ENCODE measurements around the gene PPP2R5C. TPM values are rescaled to one million over a fixed set of nuclear protein-coding genes. Genes with fewer than 3 reads are reported as not detected.
A peak's percentile ranks its signal among the peaks of the same experiment; 100 is the strongest.

Gene PPP2R5C
- total RNA-seq, 1 donor from 2014 or later: 166 TPM

- DNase-seq: no peak
These were observed 127.9 kb downstream of the PPP2R5C start for GRCh38 chr14:101889366-101889765.

GRCh38 chr14:101889898-101890297 lies 128.4 kb downstream of the PPP2R5C start:
- no peak for DNase-seq

GRCh38 chr14:101891471-101891870 lies 130.0 kb downstream of the PPP2R5C start:
- no peak for DNase-seq

- no peak for DNase-seq
These were observed 132.2 kb downstream of the PPP2R5C start for GRCh38 chr14:101893759-101894158.

GRCh38 chr14:101894365-101895081 lies 133.0 kb downstream of the PPP2R5C start:
- DNase-seq: no peak

- no peak for DNase-seq
These were observed 133.7 kb downstream of the PPP2R5C start for GRCh38 chr14:101895256-101895655.

GRCh38 chr14:101897326-101897725 lies 135.8 kb downstream of the PPP2R5C start:
- no peak for DNase-seq

GRCh38 chr14:101898416-101898815 lies 136.9 kb downstream of the PPP2R5C start:
- DNase-seq: no peak

GRCh38 chr14:101899263-101899662 lies 137.8 kb downstream of the PPP2R5C start:
- no peak for DNase-seq

- DNase-seq: no peak
These were observed 138.7 kb downstream of the PPP2R5C start for GRCh38 chr14:101900253-101900652.

GRCh38 chr14:101903111-101903561 lies 141.6 kb downstream of the PPP2R5C start:
- DNase-seq: peak; percentile 47

- DNase-seq: no peak
These were observed 144.1 kb downstream of the PPP2R5C start for GRCh38 chr14:101905614-101906013.

GRCh38 chr14:101906645-101907044 lies 145.1 kb downstream of the PPP2R5C start:
- no peak for DNase-seq

GRCh38 chr14:101907619-101908018 lies 146.1 kb downstream of the PPP2R5C start:
- no peak for DNase-seq

GRCh38 chr14:101908795-101909194 lies 147.3 kb downstream of the PPP2R5C start:
- DNase-seq: no peak

GRCh38 chr14:101909371-101910096 lies 148.0 kb downstream of the PPP2R5C start:
- no peak for DNase-seq

- DNase-seq: no peak
These were observed 151.3 kb downstream of the PPP2R5C start for GRCh38 chr14:101912841-101913240.

- no peak for DNase-seq
These were observed 152.6 kb downstream of the PPP2R5C start for GRCh38 chr14:101914083-101914482.

- no peak for DNase-seq
These were observed 154.6 kb downstream of the PPP2R5C start for GRCh38 chr14:101915871-101916815.

GRCh38 chr14:101916816-101917412 lies 155.4 kb downstream of the PPP2R5C start:
- DNase-seq: no peak

- no peak for DNase-seq
These were observed 156.0 kb downstream of the PPP2R5C start for GRCh38 chr14:101917413-101918017.
